HUDEP-2 (cell line): ENCODE measurements around the gene BAG1.

Experiments
- DNase-seq, 76 experiments: peaks; one replicate each; lab custom pipeline; 2025; ENCODE audit not compliant: unreplicated experiment in 76 of 76; lab: John Stamatoyannopoulos, UW

Gene BAG1

GRCh38 chr9:33264473-33265177, at the start of gene BAG1, which contains the start of gene CHMP5:
Gene BAG1, minus strand, starts transcription at chr9:33264708.
Gene CHMP5, plus strand, starts transcription at chr9:33265049. Its CDS starts 30 bp downstream, at chr9:33265079.
- DNase-seq: peak in 75 of 76 experiments; percentile 71 to 99 (median 98)

- no peak for DNase-seq
These were observed 47.4 kb upstream of the BAG1 start for GRCh38 chr9:33311953-33312352.

- DNase-seq: no peak
These were observed 46.2 kb upstream of the BAG1 start for GRCh38 chr9:33310748-33311147.

- DNase-seq: no peak
These were observed 45.4 kb upstream of the BAG1 start for GRCh38 chr9:33309903-33310302.

- no peak for DNase-seq
These were observed 42.6 kb upstream of the BAG1 start for GRCh38 chr9:33307067-33307466.

GRCh38 chr9:33306037-33306436, 41.5 kb upstream of the BAG1 start:
- DNase-seq: no peak

- DNase-seq: no peak
These were observed 39.9 kb upstream of the BAG1 start for GRCh38 chr9:33304362-33304761.

GRCh38 chr9:33300546-33300945, 36.0 kb upstream of the BAG1 start:
- DNase-seq: no peak

- DNase-seq: peak in 65 of 76 experiments; percentile 11 to 80 (median 41)
These were observed 32.9 kb upstream of the BAG1 start for GRCh38 chr9:33297432-33297831.

GRCh38 chr9:33295571-33295970, 31.1 kb upstream of the BAG1 start:
- DNase-seq: no peak

GRCh38 chr9:33294670-33295432, 30.3 kb upstream of the BAG1 start:
- DNase-seq: no peak

- DNase-seq: no peak
These were observed 29.3 kb upstream of the BAG1 start for GRCh38 chr9:33293782-33294181.

GRCh38 chr9:33291901-33292300, 27.4 kb upstream of the BAG1 start:
- DNase-seq: no peak

- peak in 1 of 76 experiments; percentile 57 for DNase-seq
These were observed 26.5 kb upstream of the BAG1 start for GRCh38 chr9:33291031-33291397.

- peak in 75 of 76 experiments; percentile 38 to 97 (median 94) for DNase-seq
These were observed 25.9 kb upstream of the BAG1 start, which contains the start of gene NFX1 for GRCh38 chr9:33290247-33291030. Gene NFX1, plus strand, starts transcription at chr9:33290516. Its CDS starts 57 bp downstream, at chr9:33290573.

- DNase-seq: peak in 1 of 76 experiments; percentile 54
These were observed 25.4 kb upstream of the BAG1 start for GRCh38 chr9:33289936-33290246.

- peak in 19 of 76 experiments; percentile 2 to 46 (median 11) for DNase-seq
These were observed 25.0 kb upstream of the BAG1 start for GRCh38 chr9:33289496-33289895.

GRCh38 chr9:33288828-33289483, 24.4 kb upstream of the BAG1 start:
- DNase-seq: no peak

GRCh38 chr9:33288235-33288634, 23.7 kb upstream of the BAG1 start:
- no peak for DNase-seq

GRCh38 chr9:33287087-33287490, 22.6 kb upstream of the BAG1 start:
- peak in 60 of 76 experiments; percentile 4 to 75 (median 38) for DNase-seq

- DNase-seq: no peak
These were observed 21.0 kb upstream of the BAG1 start for GRCh38 chr9:33285502-33285901.
